Gastrocnemius medialis (tissue), 4 donors: ENCODE results near the gene SLC41A2.

Experiments used
- CTCF ChIP-seq, 5 experiments: fragments of 450-650 bp in 3 of 5; fragments of 200-600 bp in 2 of 5; sonication (generic) in 2 of 5; IDR thresholded peaks in 4 of 5; conservative IDR thresholded peaks in 1 of 5; 1 replicate in 4 of 5; 2 replicates in 1 of 5; pipeline ENCODE4 v1.5.1; 2016 to 2019; ENCODE audit warnings: antibody characterized with exemption in 5 of 5, mild to moderate bottlenecking in 3 of 5, moderate library complexity in 3 of 5
- POLR2A ChIP-seq, 2 donors: fragments of 450-650 bp; IDR thresholded peaks; one replicate each; pipeline ENCODE4 v1.6.1; 2017; ENCODE audit warnings: antibody characterized with exemption in 2 of 2, mild to moderate bottlenecking in 2 of 2, moderate library complexity in 2 of 2

- TF ChIP-seq CTCF (IDR thresholded peaks at IDR 0.05 in 4 of 5, conservative IDR thresholded peaks at IDR 0.05 in 1 of 5) (no peak), POLR2A (IDR thresholded peaks at IDR 0.05) (no peak)
Observed at GRCh38 chr12:104935886-104936285, 22.2 kb downstream of the SLC41A2 start.
